A549 (cell line): ENCODE results near the gene SMS.
A peak's percentile ranks its signal among the peaks of the same experiment; 100 is the strongest.

ENCODE experiments used
- CHD2 ChIP-seq: fragments of 150-350 bp; IDR thresholded peaks from 2 replicates; pipeline ENCODE4 v1.6.1; 2014; ENCODE audit warnings: low read length; ENCODE audit not compliant: partially characterized antibody
- CTCF ChIP-seq: fragments of >200 bp; sonication (Bioruptor Twin); formaldehyde crosslinking; IDR thresholded peaks from 3 replicates; pipeline ENCODE4 v1.5.1; 2016
- EHF ChIP-seq: fragments of 250-450 bp; sonication (Bioruptor Pico); IDR thresholded peaks from 2 replicates; pipeline ENCODE4 v1.5.0; 2020; ENCODE audit warnings: mild to moderate bottlenecking
- EP300 ChIP-seq, 2 experiments: fragments of >200 bp; sonication (Bioruptor Twin); formaldehyde crosslinking; IDR thresholded peaks; 2 replicates in 1 of 2; 3 replicates in 1 of 2; pipeline ENCODE4 v1.6.1; 2016 to 2017
- HDAC2 ChIP-seq: fragments of 200-600 bp; sonication (generic); IDR thresholded peaks from 2 replicates; pipeline ENCODE4 v1.6.1; 2016
- MAFK ChIP-seq: fragments of 450-650 bp; IDR thresholded peaks from 2 replicates; pipeline ENCODE4 v1.6.1; 2014; ENCODE audit not compliant: partially characterized antibody
- MAX ChIP-seq: IDR thresholded peaks from 2 replicates; pipeline ENCODE4 v1.6.1; 2012
- MAZ ChIP-seq: fragments of 150-350 bp; IDR thresholded peaks from 2 replicates; pipeline ENCODE4 v1.6.1; 2014; ENCODE audit warnings: antibody characterized with exemption, low read depth, low read length, borderline replicate concordance
- RAD21 ChIP-seq, 2 experiments: fragments of >200 bp in 1 of 2; sonication (Bioruptor Twin) in 1 of 2; formaldehyde crosslinking in 1 of 2; IDR thresholded peaks in 1 of 2; conservative IDR thresholded peaks in 1 of 2; 2 replicates in 1 of 2; 3 replicates in 1 of 2; pipeline ENCODE4 v1.6.1; 2012 to 2018; ENCODE audit warnings: inconsistent platforms in 1 of 2
- RFX5 ChIP-seq: fragments of 450-650 bp; IDR thresholded peaks from 2 replicates; pipeline ENCODE4 v1.7.1; 2014; ENCODE audit warnings: antibody characterized with exemption, mild to moderate bottlenecking, moderate library complexity
- SMC3 ChIP-seq: fragments of >200 bp; sonication (Bioruptor Twin); formaldehyde crosslinking; IDR thresholded peaks from 3 replicates; pipeline ENCODE4 v1.6.1; 2018; ENCODE audit warnings: inconsistent platforms
- TF ChIP-seq, protein P1 (sequence below): IDR thresholded peaks from 2 replicates; pipeline ENCODE4 v1.6.1; 2012
- TF ChIP-seq, protein P2 (sequence below): fragments of 450-650 bp; IDR thresholded peaks from 2 replicates; pipeline ENCODE4 v1.6.1; 2014; ENCODE audit warnings: antibody characterized with exemption

GRCh38 chrX:21972721-21973120 lies 32.2 kb downstream of the SMS start:
- TF ChIP-seq RAD21 (conservative IDR thresholded peaks at IDR 0.05 in 1 of 2, IDR thresholded peaks at IDR 0.05 in 1 of 2) (no peak), CHD2 (no peak), MAX (no peak), CTCF (0 out of 3 replicates have a peak, but pooled peaks have one; percentile 12), MAFK (no peak), MAZ (no peak), EHF (no peak), RFX5 (no peak), SMC3 (no peak), EP300 (IDR thresholded peaks at IDR 0.05) (no peak), HDAC2 (no peak)
- TF ChIP-seq, protein P1, sequence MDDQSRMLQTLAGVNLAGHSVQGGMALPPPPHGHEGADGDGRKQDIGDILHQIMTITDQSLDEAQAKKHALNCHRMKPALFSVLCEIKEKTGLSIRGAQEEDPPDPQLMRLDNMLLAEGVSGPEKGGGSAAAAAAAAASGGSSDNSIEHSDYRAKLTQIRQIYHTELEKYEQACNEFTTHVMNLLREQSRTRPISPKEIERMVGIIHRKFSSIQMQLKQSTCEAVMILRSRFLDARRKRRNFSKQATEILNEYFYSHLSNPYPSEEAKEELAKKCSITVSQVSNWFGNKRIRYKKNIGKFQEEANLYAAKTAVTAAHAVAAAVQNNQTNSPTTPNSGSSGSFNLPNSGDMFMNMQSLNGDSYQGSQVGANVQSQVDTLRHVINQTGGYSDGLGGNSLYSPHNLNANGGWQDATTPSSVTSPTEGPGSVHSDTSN, result no peak
- TF ChIP-seq, protein P2, sequence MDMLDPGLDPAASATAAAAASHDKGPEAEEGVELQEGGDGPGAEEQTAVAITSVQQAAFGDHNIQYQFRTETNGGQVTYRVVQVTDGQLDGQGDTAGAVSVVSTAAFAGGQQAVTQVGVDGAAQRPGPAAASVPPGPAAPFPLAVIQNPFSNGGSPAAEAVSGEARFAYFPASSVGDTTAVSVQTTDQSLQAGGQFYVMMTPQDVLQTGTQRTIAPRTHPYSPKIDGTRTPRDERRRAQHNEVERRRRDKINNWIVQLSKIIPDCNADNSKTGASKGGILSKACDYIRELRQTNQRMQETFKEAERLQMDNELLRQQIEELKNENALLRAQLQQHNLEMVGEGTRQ, result no peak
